PC-9 (cell line): Measurements from ENCODE around the gene UBL4A. TPM values are rescaled to one million over a fixed set of nuclear protein-coding genes. Genes with fewer than 3 reads are reported as not detected.

Experiments
- BruUV-seq: library from RNA; stranded (reverse); fragments of 400-500 nt; replicated peaks from 2 replicates; lab custom pipeline; 2021; lab: Mats Ljungman, UMichigan
- CTCF ChIA-PET: fragments of 300-600 bp; sonication (Branson Sonifier 250); formaldehyde crosslinking; loops from one replicate; lab custom pipeline; 2022; ENCODE audit warnings: antibody characterized with exemption; lab: Charles Lee
- POLR2A ChIA-PET: fragments of 300-600 bp; sonication (Branson Sonifier 250); formaldehyde crosslinking; loops from one replicate; lab custom pipeline; 2022; ENCODE audit warnings: antibody characterized with exemption; ENCODE audit not compliant: unreplicated experiment; lab: Charles Lee
- DNase-seq, 2 experiments: peaks; one replicate each; pipeline versions ENCODE4 v3.0.0 to v3.0.0-alpha.2; 2015 to 2022; ENCODE audit warnings: mixed read lengths in 1 of 2
- H2AFZ ChIP-seq: fragments of 200-600 bp; sonication (generic); 2 replicates; pipeline ENCODE4 v1.8.1; 2017; ENCODE audit warnings: antibody characterized with exemption
- H3F3A ChIP-seq: fragments of 200-600 bp; sonication (generic); 2 replicates; pipeline ENCODE4 v1.8.1; 2017; ENCODE audit warnings: antibody characterized with exemption, mild to moderate bottlenecking, low read depth; ENCODE audit not compliant: insufficient read depth
- H3K27ac ChIP-seq: fragments of 200-600 bp; sonication (generic); 2 replicates; pipeline ENCODE4 v1.6.1; 2016; ENCODE audit warnings: mixed run types
- H3K27me3 ChIP-seq: fragments of 200-600 bp; sonication (generic); 2 replicates; pipeline ENCODE4 v1.6.1; 2016; ENCODE audit warnings: low read depth, mixed run types; ENCODE audit not compliant: insufficient read depth
- H3K36me3 ChIP-seq: fragments of 200-600 bp; sonication (generic); 2 replicates; pipeline ENCODE4 v1.6.1; 2016; ENCODE audit warnings: low read depth, mixed run types
- H3K4me1 ChIP-seq: fragments of 200-600 bp; sonication (generic); replicated peaks from 2 replicates; pipeline ENCODE4 v1.6.1; 2016; ENCODE audit warnings: mixed run types; ENCODE audit not compliant: insufficient read depth
- H3K4me2 ChIP-seq: fragments of 200-600 bp; sonication (generic); 2 replicates; pipeline ENCODE4 v1.6.1; 2017; ENCODE audit warnings: mixed run types
- H3K4me3 ChIP-seq: fragments of 200-600 bp; sonication (generic); 2 replicates; pipeline ENCODE4 v1.6.1; 2016; ENCODE audit warnings: mixed run types
- H3K79me2 ChIP-seq: fragments of 200-600 bp; sonication (generic); 2 replicates; pipeline ENCODE4 v1.6.1; 2017; ENCODE audit warnings: low read depth, mixed run types
- H3K9me2 ChIP-seq: fragments of 200-600 bp; sonication (generic); 2 replicates; pipeline ENCODE4 v1.8.1; 2017; ENCODE audit warnings: mild to moderate bottlenecking; ENCODE audit not compliant: insufficient read depth
- H3K9me3 ChIP-seq: fragments of 200-600 bp; sonication (generic); 2 replicates; pipeline ENCODE4 v1.8.1; 2016; ENCODE audit warnings: low read depth; ENCODE audit not compliant: insufficient read depth
- H4K20me1 ChIP-seq: fragments of 200-600 bp; sonication (generic); 2 replicates; pipeline ENCODE4 v1.8.1; 2017; ENCODE audit not compliant: insufficient read depth
- CTCF ChIP-seq: fragments of 200-600 bp; sonication (generic); conservative IDR thresholded peaks from 2 replicates; pipeline ENCODE4 v1.6.1; 2017; ENCODE audit warnings: mixed run types, antibody characterized with exemption, mild to moderate bottlenecking, moderate library complexity
- EZH2 ChIP-seq: fragments of 200-600 bp; sonication (generic); IDR thresholded peaks from 2 replicates; pipeline ENCODE4 v1.8.0; 2017; ENCODE audit warnings: antibody characterized with exemption, low read depth
- intact Hi-C: fragments of 100-400 bp; cut with micrococcal nuclease; formaldehyde crosslinking; loops from one replicate; pipeline ENCODE4 v1.10.0; 2022; ENCODE audit not compliant: unreplicated experiment
- total RNA-seq: library from RNA; stranded (reverse); gene quantifications from 2 replicates; pipeline ENCODE4 v1.2.3, GENCODE V29; 2021

The UBL4A gene
- total RNA-seq, 1 experiment from 2014 or later, result 80.7 TPM

GRCh38 chrX:154513716-154514115 lies 27.3 kb upstream of the UBL4A start:
- H3K27ac ChIP-seq, result no peak overlapping the region
- intact Hi-C loops, result no loop called here

GRCh38 chrX:154512879-154513553 lies 26.6 kb upstream of the UBL4A start:
- H3K9me2 ChIP-seq, result no peaks in the 10 kb centered on the region
- ChIA-PET CTCF (no interaction called here), POLR2A (no interaction called here)
- no peak overlapping the region for H2AFZ ChIP-seq
- no peak for TF ChIP-seq CTCF
- no peak for TF ChIP-seq EZH2
- H3K4me1 ChIP-seq, result no peaks in the 10 kb centered on the region
- H3K9me3 ChIP-seq, result no peaks in the 10 kb centered on the region
- H3K27ac ChIP-seq, result no peak overlapping the region
- no peak overlapping the region for H3K4me3 ChIP-seq
- DNase-seq, result no peak
- no peaks in the 10 kb centered on the region for H3K36me3 ChIP-seq
- no TSS peak for BruUV-seq
- no peaks in the 10 kb centered on the region for H3K79me2 ChIP-seq
- no peaks in the 10 kb centered on the region for H3K27me3 ChIP-seq
- H3K4me2 ChIP-seq, result no peak overlapping the region
- intact Hi-C loops, result no loop called here
- no peaks in the 10 kb centered on the region for H4K20me1 ChIP-seq
- no peaks in the 10 kb centered on the region for H3F3A ChIP-seq

More at GRCh38 chrX:154513716-154514115, 27.3 kb upstream of the UBL4A start:
- no peaks in the 10 kb centered on the region for H3K4me1 ChIP-seq
- no peaks in the 10 kb centered on the region for H4K20me1 ChIP-seq
- ChIA-PET CTCF (no interaction called here), POLR2A (no interaction called here)
- DNase-seq, result no peak
- no peaks in the 10 kb centered on the region for H3K9me3 ChIP-seq
- no peak overlapping the region for H3K4me3 ChIP-seq
- no peaks in the 10 kb centered on the region for H3F3A ChIP-seq
- no peak for TF ChIP-seq CTCF
- TF ChIP-seq EZH2, result no peak
- H3K27me3 ChIP-seq, result no peaks in the 10 kb centered on the region
- no peak overlapping the region for H2AFZ ChIP-seq
- no peaks in the 10 kb centered on the region for H3K79me2 ChIP-seq
- BruUV-seq, result no TSS peak
- H3K9me2 ChIP-seq, result no peaks in the 10 kb centered on the region
- H3K4me2 ChIP-seq, result no peak overlapping the region
- no peaks in the 10 kb centered on the region for H3K36me3 ChIP-seq

- ChIA-PET CTCF (no interaction called here), POLR2A (no interaction called here)
- H2AFZ ChIP-seq, result no peak overlapping the region
These were observed 25.3 kb upstream of the UBL4A start for GRCh38 chrX:154511761-154512160.

More at GRCh38 chrX:154511761-154512160, 25.3 kb upstream of the UBL4A start:
- intact Hi-C loops, result no loop called here
- TF ChIP-seq CTCF, result no peak
- no peaks in the 10 kb centered on the region for H3K36me3 ChIP-seq
- H3K4me2 ChIP-seq, result no peak overlapping the region
- no peaks in the 10 kb centered on the region for H4K20me1 ChIP-seq
- no peaks in the 10 kb centered on the region for H3K79me2 ChIP-seq
- H3K4me3 ChIP-seq, result no peak overlapping the region
- no peak for DNase-seq
- H3K4me1 ChIP-seq, result no peaks in the 10 kb centered on the region
- no peak overlapping the region for H3K27ac ChIP-seq
- no TSS peak for BruUV-seq
- no peaks in the 10 kb centered on the region for H3F3A ChIP-seq
- no peaks in the 10 kb centered on the region for H3K9me2 ChIP-seq
- H3K9me3 ChIP-seq, result no peaks in the 10 kb centered on the region
- no peaks in the 10 kb centered on the region for H3K27me3 ChIP-seq
